Fibroblast of peridontal ligament (primary cell): Measurements from ENCODE around the gene CCL18.
A peak's percentile ranks its signal among the peaks of the same experiment; 100 is the strongest.
"Not testable (repeated sequence)": the region's sequence is repeated elsewhere in the genome, so short reads cannot be mapped to it uniquely, and the experiment has no call there.

ENCODE experiments used
- DNase-seq: peaks from one replicate; pipeline ENCODE4 v3.0.0-alpha.2; 2010; ENCODE audit errors: extremely low read depth

Gene CCL18

GRCh38 chr17:36071751-36072150 is 7.7 kb downstream of the CCL18 start:
- no peak for DNase-seq

- peak; percentile 12 for DNase-seq
These were observed 8.5 kb downstream of the CCL18 start for GRCh38 chr17:36072431-36073121.

DNA sequence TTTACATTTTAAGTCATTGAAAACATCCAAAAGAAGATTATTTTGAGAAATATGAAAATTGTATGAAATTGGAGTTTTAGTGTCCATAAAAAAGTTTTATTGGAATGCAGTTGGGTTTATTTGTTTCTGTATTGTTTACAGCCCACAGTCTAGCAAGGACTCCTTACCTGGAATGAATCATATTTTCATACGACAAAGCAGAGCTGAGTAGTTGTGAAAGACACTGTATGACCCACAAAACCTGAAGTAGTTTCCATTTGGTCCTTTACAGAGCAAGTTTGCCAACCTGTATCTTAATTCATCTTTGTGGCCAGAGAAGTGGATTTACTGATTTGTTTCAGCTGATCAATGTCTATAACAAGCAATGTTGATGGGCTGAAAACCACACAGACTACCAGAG is 10.3 kb downstream of the CCL18 start:
- DNase-seq = no peak

DNA sequence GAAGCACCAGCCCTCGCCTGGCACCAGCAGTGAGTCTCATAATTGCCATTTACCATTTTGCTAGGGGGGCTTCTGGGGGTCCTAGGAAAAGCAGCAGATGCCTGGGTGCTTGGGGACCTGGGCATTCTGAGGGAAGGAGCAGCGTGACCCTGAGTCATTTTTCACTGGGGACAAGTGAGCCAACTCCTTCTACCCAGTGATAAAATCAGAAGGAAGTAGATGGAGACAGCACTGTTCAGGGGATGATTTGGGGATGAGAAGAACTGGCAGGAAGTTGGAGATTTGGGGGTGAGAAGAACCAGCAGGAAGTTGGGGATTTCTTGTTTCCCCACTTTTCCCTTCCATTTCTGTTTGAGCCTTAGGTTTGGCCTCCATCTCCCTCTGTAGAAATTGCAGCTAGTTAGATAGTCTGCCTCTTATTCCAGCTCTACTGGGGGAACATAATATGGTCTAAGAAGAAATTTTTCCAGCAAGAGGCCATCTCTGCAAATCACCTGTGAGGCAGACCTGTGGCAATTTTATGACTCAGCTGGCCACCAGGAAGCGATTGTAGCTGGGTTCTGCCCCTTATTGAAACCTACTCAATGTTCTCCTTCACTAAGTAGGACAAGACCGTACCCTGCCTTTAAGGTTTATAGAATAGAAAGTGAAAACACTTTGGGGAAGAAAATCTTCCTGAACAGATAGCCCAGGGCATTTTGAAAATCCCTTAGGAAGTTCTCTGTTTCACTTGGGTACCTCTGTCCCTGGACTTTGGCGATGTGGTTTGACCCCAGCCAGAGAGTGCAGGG is 17.8 kb downstream of the CCL18 start:
- DNase-seq = not testable (repeated sequence)

DNA sequence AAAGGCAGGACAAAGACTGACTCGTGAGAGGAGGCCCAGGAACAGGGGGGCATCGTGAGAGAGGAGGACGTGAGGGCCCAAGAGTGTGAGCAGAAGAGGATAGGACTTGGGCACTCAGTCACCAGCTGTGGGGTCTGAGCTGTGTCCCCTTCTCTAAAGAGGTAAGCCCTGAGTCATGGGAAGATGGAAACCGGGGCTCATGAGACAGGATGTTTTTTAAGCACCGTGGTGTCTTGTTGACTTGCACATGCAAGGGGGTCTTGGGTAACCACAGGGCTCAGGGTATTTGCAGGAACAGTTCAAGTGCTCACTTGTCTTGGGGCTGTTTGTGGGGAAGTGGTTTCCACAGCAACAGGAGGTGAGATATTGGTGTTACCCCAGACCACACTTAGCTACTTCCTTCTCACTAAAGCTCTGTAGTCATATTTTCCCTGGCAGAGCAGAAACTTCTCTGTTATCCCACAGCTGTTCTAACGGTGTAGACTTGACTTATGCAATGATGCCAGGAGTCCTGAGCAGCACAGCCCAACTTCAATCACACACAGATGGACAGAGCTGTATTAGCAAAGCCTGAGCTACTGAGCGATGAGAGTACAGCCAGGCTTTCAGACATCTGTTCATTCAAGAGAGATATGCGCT is 18.5 kb downstream of the CCL18 start:
- not testable (repeated sequence) for DNase-seq

DNA sequence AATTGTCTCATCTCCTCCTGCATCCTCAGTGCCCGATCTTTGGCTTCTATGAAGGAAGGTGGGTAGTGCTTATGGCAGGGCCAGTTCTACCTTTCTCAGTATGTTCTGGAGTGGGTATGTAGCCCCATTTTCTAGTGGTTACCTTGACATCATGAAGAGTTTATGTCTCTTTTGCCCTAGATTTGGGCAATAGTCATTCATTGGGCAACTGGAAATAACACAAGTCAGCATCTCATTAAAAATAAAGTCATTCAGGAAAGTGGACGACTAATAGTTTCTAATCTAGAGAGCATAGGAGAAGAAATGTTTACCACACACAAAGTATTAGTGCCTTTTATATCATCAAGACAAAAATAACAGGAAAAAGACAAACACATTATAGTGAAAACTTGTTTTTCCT is 19.6 kb downstream of the CCL18 start:
- not testable (repeated sequence) for DNase-seq

DNA sequence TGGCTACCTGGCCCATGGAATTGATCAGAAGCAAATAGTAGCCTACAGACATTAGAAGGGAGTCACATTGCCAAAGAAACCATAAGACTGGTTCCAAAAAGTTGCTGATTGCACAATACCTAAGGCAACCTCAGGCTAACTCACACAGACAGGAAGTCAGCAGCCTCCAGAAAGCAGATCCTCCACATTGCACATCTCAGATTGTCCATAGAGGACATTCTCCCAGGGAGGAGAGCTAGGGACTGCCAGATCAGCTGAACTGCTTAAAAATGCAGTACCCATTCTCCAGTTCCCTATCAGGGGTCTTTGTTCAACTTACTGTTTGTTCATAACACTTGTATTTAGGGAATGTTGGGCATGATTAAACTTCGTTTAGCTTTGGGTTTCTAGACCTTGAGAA is 21.7 kb downstream of the CCL18 start:
- DNase-seq = peak; percentile 12

DNA sequence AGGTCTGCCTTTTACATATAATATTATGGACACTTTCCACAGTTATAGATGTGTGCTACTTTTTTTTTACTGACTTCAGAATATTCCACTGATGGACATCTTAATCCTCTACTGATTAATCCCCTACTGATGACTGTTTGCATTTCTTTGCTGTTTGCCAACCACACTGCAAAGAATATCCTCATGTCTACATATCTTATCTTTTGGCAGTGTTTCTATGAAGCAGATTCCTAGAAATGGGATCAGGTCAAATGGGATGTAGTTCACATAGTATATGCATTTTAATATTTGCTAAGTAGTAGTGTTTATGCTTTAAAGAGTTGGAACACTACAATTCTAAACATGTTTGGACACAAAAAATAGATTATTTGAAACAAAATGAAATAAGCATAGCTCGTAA is 22.7 kb downstream of the CCL18 start:
- no peak for DNase-seq

DNA sequence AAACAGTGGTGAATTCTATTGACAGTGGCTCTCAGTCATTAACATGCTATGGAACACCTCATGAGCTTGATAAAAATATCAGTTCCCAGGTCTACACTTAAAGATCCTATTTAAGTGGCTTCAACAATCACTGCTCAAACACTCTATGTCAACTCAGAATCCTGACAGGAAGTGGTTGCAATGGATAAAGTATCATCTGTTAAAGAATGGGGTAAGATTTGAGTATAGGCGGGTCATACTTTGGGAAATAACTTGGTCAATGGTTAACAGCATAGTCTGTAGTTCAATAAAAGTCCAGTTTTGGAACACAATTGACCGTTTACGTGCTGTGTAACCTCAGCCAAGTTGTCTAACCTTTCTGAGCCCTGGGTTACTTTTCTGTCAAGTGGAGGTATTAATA is 23.4 kb downstream of the CCL18 start:
- not testable (repeated sequence) for DNase-seq

DNA sequence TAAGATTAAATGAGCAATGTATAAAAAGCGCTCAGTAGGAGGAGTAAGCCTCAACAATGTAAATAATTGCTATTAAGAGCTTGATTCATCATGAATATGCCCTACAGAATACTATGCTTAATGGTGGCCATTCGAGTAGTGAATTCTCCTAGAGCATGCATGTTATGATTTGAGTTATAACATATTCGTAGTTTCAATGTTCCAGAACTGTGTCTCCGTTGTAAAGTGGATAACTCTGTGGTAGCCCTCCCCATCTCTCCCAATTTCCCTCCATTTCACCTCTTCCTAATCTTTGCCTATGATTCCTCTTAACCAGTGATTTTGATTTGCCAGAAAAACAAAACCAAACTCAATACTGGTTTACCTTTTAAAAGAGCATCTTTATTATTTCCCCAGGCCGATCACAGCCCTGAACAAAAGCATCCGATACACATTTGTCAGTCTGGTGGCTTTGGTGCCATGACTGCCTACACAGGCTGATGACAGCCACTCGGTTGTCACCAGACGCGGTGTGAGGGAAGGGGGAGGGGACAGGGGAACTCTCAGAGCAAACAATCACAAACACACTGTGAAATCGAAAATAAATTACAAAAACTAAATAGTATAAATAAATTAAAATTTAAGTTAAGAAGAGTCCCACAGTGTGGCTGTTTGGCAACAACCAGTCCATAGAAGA is 24.0 kb downstream of the CCL18 start:
- DNase-seq = not testable (repeated sequence)

DNA sequence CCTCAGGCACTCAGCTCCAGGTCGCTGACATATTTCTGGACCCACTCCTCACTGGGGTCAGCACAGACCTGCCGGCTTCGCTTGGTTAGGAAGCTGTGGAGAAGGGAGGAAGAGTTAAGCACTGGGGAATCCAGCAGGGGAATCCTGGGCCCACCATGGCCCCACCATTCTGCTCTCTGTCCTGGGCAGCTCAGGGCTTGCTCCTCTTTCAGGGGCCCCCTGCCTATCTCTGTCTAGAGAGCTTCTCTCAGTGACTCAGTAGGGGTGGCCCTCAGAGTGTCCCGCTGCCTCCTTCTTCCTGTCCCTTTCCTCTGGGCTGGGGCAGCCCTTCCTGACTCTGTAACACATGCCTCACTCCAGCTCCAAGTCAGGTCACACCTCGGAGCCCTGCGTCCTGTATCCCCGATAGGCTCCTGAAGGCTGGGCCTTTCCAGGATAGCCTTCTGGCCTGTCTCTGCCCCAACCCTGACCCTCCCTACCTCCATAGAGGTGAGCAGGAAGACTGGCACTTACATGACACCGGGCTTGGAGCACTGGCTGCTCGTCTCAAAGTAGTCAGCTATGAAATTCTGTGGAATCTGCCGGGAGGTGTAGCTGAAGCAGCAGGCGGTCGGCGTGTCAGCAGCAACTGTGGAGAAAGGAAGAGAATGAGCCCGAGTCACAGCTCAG is 24.7 kb downstream of the CCL18 start:
- no peak for DNase-seq

- DNase-seq = no peak
These were observed 25.3 kb downstream of the CCL18 start for GRCh38 chr17:36089339-36089865.

DNA sequence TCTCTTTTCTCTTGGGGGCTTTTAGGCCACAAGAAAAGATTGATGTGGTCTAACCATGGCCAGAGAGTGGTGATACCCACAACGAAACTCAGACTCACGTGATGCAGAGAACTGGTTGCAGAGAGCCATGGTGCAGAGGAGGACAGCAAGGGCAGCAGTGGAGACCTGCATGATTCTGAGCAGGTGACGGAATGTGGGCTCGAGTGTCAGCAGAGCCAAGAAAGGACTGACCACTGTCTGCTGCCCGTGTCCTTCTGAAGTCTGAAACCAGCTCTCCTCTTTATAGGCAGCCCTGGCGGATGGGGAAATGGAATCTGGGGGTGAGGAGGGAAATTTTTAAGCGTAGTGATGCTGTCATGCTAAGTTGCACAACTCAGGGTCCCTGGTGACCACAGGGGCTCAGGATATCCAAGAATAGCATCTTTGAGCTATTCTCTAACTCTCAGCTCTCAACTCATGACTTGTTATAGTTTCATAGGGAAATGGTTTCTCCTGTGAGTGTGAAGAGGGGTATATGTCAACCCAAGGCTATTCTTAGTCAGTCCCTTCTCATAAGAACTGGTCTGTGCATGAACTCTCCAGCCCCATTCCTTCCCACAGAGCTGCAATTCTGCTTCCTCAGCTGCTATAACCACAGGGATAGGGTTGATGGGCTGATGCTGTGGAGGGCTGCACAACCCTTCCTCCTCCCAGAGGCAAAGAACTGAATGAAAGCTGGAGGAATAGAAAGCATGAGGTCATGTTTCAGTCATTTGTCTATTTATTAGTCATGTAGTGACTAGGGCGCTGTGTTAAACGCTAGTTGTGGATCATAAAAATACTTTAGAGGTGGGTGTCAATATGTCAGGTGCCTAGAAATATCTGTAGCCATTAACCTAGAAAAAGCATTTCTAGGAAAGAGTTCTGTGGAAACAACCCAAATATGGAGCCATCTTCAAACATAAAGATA is 26.1 kb downstream of the CCL18 start, which contains the start of gene CCL3:
CCL3 (minus strand) TSS at position 256 of the 949 bp plus-strand sequence; CDS start at position 171, 85 bp downstream.
- no peak for DNase-seq

- no peak for DNase-seq
These were observed 28.2 kb downstream of the CCL18 start for GRCh38 chr17:36092230-36092629.

DNA sequence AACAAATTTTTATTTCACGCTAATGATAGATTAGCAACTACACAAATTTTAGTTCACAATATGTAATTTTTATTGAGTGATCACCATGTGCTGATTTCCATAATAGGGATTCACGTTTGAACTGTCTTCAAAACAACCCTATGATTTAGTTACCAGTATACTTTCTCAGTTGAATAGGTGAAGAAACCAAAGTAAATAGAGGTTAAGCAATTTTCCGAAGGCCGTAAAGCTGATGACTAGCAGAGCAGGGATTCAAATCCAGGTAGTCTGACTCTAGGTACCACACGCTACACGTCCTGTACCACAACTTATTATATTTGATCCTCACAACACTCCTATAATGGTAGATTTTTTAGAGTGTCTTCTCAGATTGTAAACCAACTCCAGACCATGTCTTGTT is 28.6 kb downstream of the CCL18 start:
- not testable (repeated sequence) for DNase-seq

DNA sequence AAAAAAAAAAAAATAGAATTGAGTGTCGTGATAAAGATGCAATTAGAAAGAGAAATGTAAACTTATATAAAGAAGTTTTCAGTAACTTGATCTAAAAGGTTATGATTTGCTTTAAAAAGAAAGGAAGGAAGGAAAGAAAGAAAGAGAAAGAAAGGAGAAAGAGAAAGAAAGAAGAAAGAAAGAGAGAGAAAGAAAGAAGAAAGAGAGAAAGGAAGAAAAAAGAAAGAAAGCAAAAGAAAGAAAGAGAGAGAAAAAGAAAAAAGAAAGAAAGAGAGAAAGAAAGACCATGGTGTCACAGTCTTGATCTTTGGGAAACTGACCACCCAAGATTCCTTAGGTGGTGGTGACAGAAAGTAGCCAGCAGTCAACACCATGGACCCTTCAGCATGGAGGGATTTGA is 30.2 kb downstream of the CCL18 start:
- DNase-seq = no peak

- no peak for DNase-seq
These were observed 30.7 kb downstream of the CCL18 start for GRCh38 chr17:36094746-36095145.

DNA sequence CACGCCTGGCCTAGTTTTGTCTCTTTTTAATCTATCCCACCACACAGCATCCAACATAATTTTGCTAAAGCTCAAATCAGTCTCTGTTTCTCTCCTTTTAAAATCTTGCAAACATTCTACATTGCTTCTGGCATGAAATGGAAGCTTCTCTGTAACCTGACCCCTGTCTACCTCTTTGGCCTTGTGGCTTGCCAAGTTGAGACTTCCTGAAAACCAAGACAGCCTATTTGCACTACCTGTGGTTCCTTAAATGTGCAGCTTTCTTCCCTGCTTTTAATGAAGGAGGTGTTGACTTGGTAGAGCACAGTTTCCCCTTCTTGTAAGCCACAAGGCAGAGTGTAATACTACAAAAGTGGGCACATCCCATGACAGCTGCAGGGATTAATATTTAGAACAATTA is 31.9 kb downstream of the CCL18 start:
- DNase-seq = no peak

- DNase-seq = not testable (repeated sequence)
These were observed 34.9 kb downstream of the CCL18 start for GRCh38 chr17:36099004-36099403.

DNA sequence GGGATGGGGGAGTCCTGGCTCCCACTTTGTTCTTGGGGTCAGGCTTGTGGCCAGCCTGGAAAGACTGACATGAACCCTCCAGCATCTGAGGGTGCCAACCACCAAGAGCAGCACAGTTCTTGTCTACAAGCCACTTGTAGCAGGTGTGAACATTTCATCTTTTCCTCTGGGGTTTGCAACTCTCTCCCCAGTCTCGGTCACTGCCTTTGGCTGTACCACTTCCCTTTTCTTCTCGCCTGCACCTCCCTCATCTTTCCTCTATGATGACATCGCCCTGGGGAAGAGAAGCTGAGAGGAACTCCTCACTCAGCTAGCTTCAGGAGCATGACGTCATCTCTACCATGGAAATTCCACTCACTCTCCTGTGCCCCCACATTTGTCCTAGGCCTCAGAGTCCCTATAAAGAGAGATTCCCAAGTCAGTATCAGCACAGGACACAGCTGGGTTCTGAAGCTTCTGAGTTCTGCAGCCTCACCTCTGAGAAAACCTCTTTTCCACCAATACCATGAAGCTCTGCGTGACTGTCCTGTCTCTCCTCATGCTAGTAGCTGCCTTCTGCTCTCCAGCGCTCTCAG is 39.4 kb downstream of the CCL18 start, which contains the start of gene CCL4:
CCL4 (plus strand) TSS at position 427 of the 575 bp plus-strand sequence; CDS start at position 506, 79 bp downstream.
- DNase-seq = not testable (repeated sequence)
